ENCODE measurements around the gene LPCAT1. TPM values are rescaled to one million over a fixed set of nuclear protein-coding genes. Genes with fewer than 3 reads are reported as not detected.

LPCAT1 gene
- total and polyA plus RNA-seq, 2 of the 4 experiments (the other 2 are of a cell fraction): 17.7 to 33.6 TPM

- POLR2A ChIA-PET (ENCODE audit: unreplicated experiment): no interaction called here
- Histone ChIP-seq H4K20me1 (ENCODE audit: insufficient read depth, low read length) (peaks cover 82% of the 10 kb centered on the region), H3K27me3 (ENCODE audit: control insufficient read depth, insufficient read depth, low read length) (no peaks in the 10 kb centered on the region), H3K9me3 (ENCODE audit: control insufficient read depth, insufficient read depth, low read length) (no peaks in the 10 kb centered on the region), H2AK9ac (replicated peaks; ENCODE audit: low read depth, low read length, poor library complexity) (no peak overlapping the region), H2BK120ac (ENCODE audit: low read depth, low read length) (no peak overlapping the region), H3K27ac (ENCODE audit: insufficient read depth, low read length) (peak overlapping the region; percentile 12; the same call in 1 of the 2 replicates), H3K4me1 (ENCODE audit: control insufficient read depth, insufficient read depth, low read length) (peaks cover 32% of the 10 kb centered on the region), H3K4me2 (ENCODE audit: low read depth, low read length) (no peak overlapping the region), H2AFZ (replicated peaks; ENCODE audit: low read length, poor library complexity) (no peak overlapping the region), H3K14ac (replicated peaks; ENCODE audit: low read depth, low read length) (no peak overlapping the region), H4K8ac (ENCODE audit: low read depth in 2 of 2, low read length in 2 of 2) (no peak overlapping the region), H3K18ac (ENCODE audit: low read depth, low read length) (no peak overlapping the region; the same call in 1 of the 2 replicates), H2BK20ac (ENCODE audit: low read depth, low read length) (no peak overlapping the region), H3K23ac (ENCODE audit: low read depth, low read length) (no peak overlapping the region), H3K4me3 (ENCODE audit: insufficient read depth, low read depth, low read length) (no peak overlapping the region), H3K79me1 (ENCODE audit: low read depth in 1 of 2, low read length in 2 of 2) (peaks cover 28 to 82% of the 10 kb centered on the region in 2 experiments; a peak in 3 of 4 replicates), H3K4ac (ENCODE audit: low read depth, low read length) (0 out of 2 replicates have a peak overlapping the region, but pooled peaks have one; percentile 38), H3K9ac (ENCODE audit: low read depth, low read length) (no peak overlapping the region), H3K36me3 (ENCODE audit: control insufficient read depth, insufficient read depth, low read length) (peaks cover 35% of the 10 kb centered on the region), H2BK15ac (ENCODE audit: low read depth, low read length) (no peak overlapping the region), H2AK5ac (ENCODE audit: low read depth, low read length) (0 out of 2 replicates have a peak overlapping the region, but pooled peaks have one; percentile 27), H4K5ac (ENCODE audit: low read depth, low read length) (no peak overlapping the region), H3K56ac (ENCODE audit: extremely low read depth, insufficient read depth, low read length) (no peak overlapping the region), H3K9me1 (ENCODE audit: insufficient read depth, low read length) (peaks cover 19% of the 10 kb centered on the region), H2BK5ac (ENCODE audit: low read depth, low read length, poor library complexity, severe bottlenecking) (peak overlapping the region; percentile 21), H4K91ac (ENCODE audit: insufficient read depth, low read depth, low read length) (no peak overlapping the region; the same call in 1 of the 2 replicates)
- in situ Hi-C loops (cut with MboI; ENCODE audit: low sequenced_read_pairs) (no loop called here), dilution Hi-C loops (cut with HindIII; ENCODE audit: low sequenced_read_pairs, unreplicated experiment) (no loop called here), intact Hi-C loops (cut with micrococcal nuclease) (no loop called here)
- CTCF ChIA-PET: interaction anchor here (0.7 kb wide), 1 partner anchor 1470 kb away, joined by 3 read pairs; no protein-coding TSS in a partner anchor
- ATAC-seq (ENCODE audit: low read depth) (no peak), DNase-seq (no peak)
- TF ChIP-seq SMC3 (IDR thresholded peaks at IDR 0.05; ENCODE audit: low read depth, low read length) (no peak), RFX5 (IDR thresholded peaks at IDR 0.05; ENCODE audit: low read depth, low read length) (no peak), BHLHE40 (IDR thresholded peaks at IDR 0.05; ENCODE audit: low read depth, low read length) (no peak), MAFK (IDR thresholded peaks at IDR 0.05; ENCODE audit: low read depth, low read length) (no peak), RAD21 (IDR thresholded peaks at IDR 0.05; ENCODE audit: low read length) (no peak)
- BruUV-seq (replicated peaks): no TSS peak
- 88% methylated on average over 7 of the region's 20 CpGs; no CpG with 5 or more reads in 1 of the 2 experiments for WGBS, 2 experiments (ENCODE audit: extremely low coverage in 2 of 2, insufficient read length in 1 of 2)
Measured at GRCh38 chr5:1517838-1518237, 5.9 kb downstream of the LPCAT1 start.

Measured in IMR-90 (cell line).